ENCODE results near the gene ATF6B. TPM values are rescaled to one million over a fixed set of nuclear protein-coding genes. Genes with fewer than 3 reads are reported as not detected.

Gene ATF6B
- total and polyA plus RNA-seq, 5 donors from 2014 or later = 20.0 to 117 (median 25.9) TPM

GRCh38 chr6:32139590-32139989 lies 11.5 kb upstream of the ATF6B start:
- Mint-ChIP-seq H3K4me1 (peaks cover 0 to 4% (median 0%) of the 10 kb centered on the region in 4 donors), H3K36me3 (no peaks in the 10 kb centered on the region), H3K27ac (no peak overlapping the region), H3K4me3 (no peak overlapping the region), H3K9me3 (peaks cover 0 to 2% (median 0%) of the 10 kb centered on the region in 7 donors), H3K27me3 (peaks cover 31% of the 10 kb centered on the region)
- H3K27ac ChIP-seq (ENCODE audit: insufficient read depth, low read length, poor library complexity, severe bottlenecking) = no peak overlapping the region
- no peak overlapping the region for H3K4me3 ChIP-seq (ENCODE audit: low read depth, low read length)
- H3K36me3 ChIP-seq (ENCODE audit: control insufficient read depth, insufficient read depth, low read length) = no peaks in the 10 kb centered on the region
- ATAC-seq (ENCODE audit: low read depth in 2 of 2) (no peak), DNase-seq (no peak)
- H3K4me1 ChIP-seq (ENCODE audit: control insufficient read depth, insufficient read depth, low read length, poor library complexity, severe bottlenecking) = no peaks in the 10 kb centered on the region
- H3K9me3 ChIP-seq (ENCODE audit: control insufficient read depth in 2 of 2, low read length in 2 of 2) = no peaks in the 10 kb centered on the region
- no peaks in the 10 kb centered on the region for H3K27me3 ChIP-seq (ENCODE audit: control insufficient read depth, insufficient read depth, low read length)

GRCh38 chr6:32137454-32137853 lies 9.4 kb upstream of the ATF6B start:
- H3K9me3 ChIP-seq (ENCODE audit: control insufficient read depth in 2 of 2, low read length in 2 of 2) = no peaks in the 10 kb centered on the region
- no peak overlapping the region for H3K4me3 ChIP-seq (ENCODE audit: low read depth, low read length)
- no peak overlapping the region for H3K27ac Mint-ChIP-seq
- H3K27me3 Mint-ChIP-seq = peaks cover 31% of the 10 kb centered on the region
- peaks cover 0 to 4% (median 0%) of the 10 kb centered on the region in 4 donors for H3K4me1 Mint-ChIP-seq
- DNase-seq (no peak), ATAC-seq (ENCODE audit: low read depth in 2 of 2) (no peak)
- H3K9me3 Mint-ChIP-seq = peaks cover 0 to 2% (median 0%) of the 10 kb centered on the region in 7 donors
- no peaks in the 10 kb centered on the region for H3K4me1 ChIP-seq (ENCODE audit: control insufficient read depth, insufficient read depth, low read length, poor library complexity, severe bottlenecking)
- H3K36me3 ChIP-seq (ENCODE audit: control insufficient read depth, insufficient read depth, low read length) = no peaks in the 10 kb centered on the region
- H3K27ac ChIP-seq (ENCODE audit: insufficient read depth, low read length, poor library complexity, severe bottlenecking) = no peak overlapping the region
- H3K27me3 ChIP-seq (ENCODE audit: control insufficient read depth, insufficient read depth, low read length) = no peaks in the 10 kb centered on the region
- no peaks in the 10 kb centered on the region for H3K36me3 Mint-ChIP-seq
- peak overlapping the region in 1 of 4 donors; percentile 43 for H3K4me3 Mint-ChIP-seq

GRCh38 chr6:32133786-32134185 lies 5.7 kb upstream of the ATF6B start:
- DNase-seq = no peak
- peaks cover 26% of the 10 kb centered on the region for H3K27me3 Mint-ChIP-seq
- peaks cover 0 to 18% (median 12%) of the 10 kb centered on the region in 4 donors for H3K4me1 Mint-ChIP-seq
- no peak overlapping the region for H3K4me3 ChIP-seq (ENCODE audit: low read depth, low read length)
- H3K4me3 Mint-ChIP-seq = no peak overlapping the region
- no peak overlapping the region for H3K27ac Mint-ChIP-seq
- H3K27ac ChIP-seq (ENCODE audit: insufficient read depth, low read length, poor library complexity, severe bottlenecking) = no peak overlapping the region
- no peaks in the 10 kb centered on the region for H3K36me3 ChIP-seq (ENCODE audit: control insufficient read depth, insufficient read depth, low read length)
- peaks cover 0 to 3% (median 0%) of the 10 kb centered on the region in 7 donors for H3K9me3 Mint-ChIP-seq
- H3K36me3 Mint-ChIP-seq = no peaks in the 10 kb centered on the region
- peaks cover 12% of the 10 kb centered on the region for H3K4me1 ChIP-seq (ENCODE audit: control insufficient read depth, insufficient read depth, low read length, poor library complexity, severe bottlenecking)
- H3K9me3 ChIP-seq (ENCODE audit: control insufficient read depth in 2 of 2, low read length in 2 of 2) = no peaks in the 10 kb centered on the region
- no peak for ATAC-seq (ENCODE audit: low read depth in 2 of 2)
- no peaks in the 10 kb centered on the region for H3K27me3 ChIP-seq (ENCODE audit: control insufficient read depth, insufficient read depth, low read length)

DNA sequence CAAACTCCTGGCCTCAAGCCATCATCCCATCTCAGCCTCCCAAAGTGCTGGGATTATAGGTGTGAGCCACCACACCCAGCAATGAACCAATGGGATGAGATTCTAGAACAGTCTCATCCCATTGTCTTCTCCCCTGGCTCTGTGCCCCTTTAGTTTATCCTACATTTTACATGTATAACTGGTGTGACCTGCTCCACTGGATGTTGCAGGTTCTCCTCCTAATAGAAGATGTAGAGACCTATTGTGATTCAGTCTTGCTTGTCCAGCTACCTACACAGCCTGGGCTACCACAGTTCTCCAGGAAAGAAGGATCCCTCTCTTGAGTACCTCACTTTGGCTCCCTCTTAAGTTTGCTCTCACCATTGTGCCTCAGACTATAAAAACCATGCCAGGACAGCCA lies 4.1 kb upstream of the ATF6B start:
- Histone ChIP-seq H3K4me1 (ENCODE audit: control insufficient read depth, insufficient read depth, low read length, poor library complexity, severe bottlenecking) (peaks cover 24% of the 10 kb centered on the region), H3K36me3 (ENCODE audit: control insufficient read depth, insufficient read depth, low read length) (no peaks in the 10 kb centered on the region), H3K27me3 (ENCODE audit: control insufficient read depth, insufficient read depth, low read length) (no peaks in the 10 kb centered on the region), H3K4me3 (ENCODE audit: low read depth, low read length) (no peak overlapping the region), H3K27ac (ENCODE audit: insufficient read depth, low read length, poor library complexity, severe bottlenecking) (no peak overlapping the region), H3K9me3 (ENCODE audit: control insufficient read depth in 2 of 2, low read length in 2 of 2) (no peaks in the 10 kb centered on the region)
- H3K36me3 Mint-ChIP-seq = peaks cover 7% of the 10 kb centered on the region
- no peak for DNase-seq
- H3K27me3 Mint-ChIP-seq = peaks cover 20% of the 10 kb centered on the region
- peak overlapping the region in 2 of 4 donors; percentile 27 to 57 for H3K4me3 Mint-ChIP-seq
- ATAC-seq (ENCODE audit: low read depth in 2 of 2) = no peak
- H3K9me3 Mint-ChIP-seq = peaks cover 0 to 3% (median 0%) of the 10 kb centered on the region in 7 donors
- peaks cover 4 to 32% (median 23%) of the 10 kb centered on the region in 4 donors for H3K4me1 Mint-ChIP-seq
- H3K27ac Mint-ChIP-seq = no peak overlapping the region

GRCh38 chr6:32131439-32131948 lies 3.4 kb upstream of the ATF6B start:
- Mint-ChIP-seq H3K27me3 (peaks cover 15% of the 10 kb centered on the region), H3K27ac (no peak overlapping the region), H3K4me3 (peak overlapping the region in 2 of 4 donors; percentile 27 to 73), H3K9me3 (peaks cover 0 to 3% (median 0%) of the 10 kb centered on the region in 7 donors), H3K36me3 (peaks cover 13% of the 10 kb centered on the region), H3K4me1 (peaks cover 4 to 37% (median 29%) of the 10 kb centered on the region in 4 donors)
- DNase-seq = no peak
- Histone ChIP-seq H3K27ac (ENCODE audit: insufficient read depth, low read length, poor library complexity, severe bottlenecking) (no peak overlapping the region), H3K9me3 (ENCODE audit: control insufficient read depth in 2 of 2, low read length in 2 of 2) (no peaks in the 10 kb centered on the region), H3K4me3 (ENCODE audit: low read depth, low read length) (no peak overlapping the region), H3K27me3 (ENCODE audit: control insufficient read depth, insufficient read depth, low read length) (no peaks in the 10 kb centered on the region), H3K4me1 (ENCODE audit: control insufficient read depth, insufficient read depth, low read length, poor library complexity, severe bottlenecking) (peaks cover 29% of the 10 kb centered on the region), H3K36me3 (ENCODE audit: control insufficient read depth, insufficient read depth, low read length) (peaks cover 2% of the 10 kb centered on the region)
- no peak for ATAC-seq (ENCODE audit: low read depth in 2 of 2)

DNA sequence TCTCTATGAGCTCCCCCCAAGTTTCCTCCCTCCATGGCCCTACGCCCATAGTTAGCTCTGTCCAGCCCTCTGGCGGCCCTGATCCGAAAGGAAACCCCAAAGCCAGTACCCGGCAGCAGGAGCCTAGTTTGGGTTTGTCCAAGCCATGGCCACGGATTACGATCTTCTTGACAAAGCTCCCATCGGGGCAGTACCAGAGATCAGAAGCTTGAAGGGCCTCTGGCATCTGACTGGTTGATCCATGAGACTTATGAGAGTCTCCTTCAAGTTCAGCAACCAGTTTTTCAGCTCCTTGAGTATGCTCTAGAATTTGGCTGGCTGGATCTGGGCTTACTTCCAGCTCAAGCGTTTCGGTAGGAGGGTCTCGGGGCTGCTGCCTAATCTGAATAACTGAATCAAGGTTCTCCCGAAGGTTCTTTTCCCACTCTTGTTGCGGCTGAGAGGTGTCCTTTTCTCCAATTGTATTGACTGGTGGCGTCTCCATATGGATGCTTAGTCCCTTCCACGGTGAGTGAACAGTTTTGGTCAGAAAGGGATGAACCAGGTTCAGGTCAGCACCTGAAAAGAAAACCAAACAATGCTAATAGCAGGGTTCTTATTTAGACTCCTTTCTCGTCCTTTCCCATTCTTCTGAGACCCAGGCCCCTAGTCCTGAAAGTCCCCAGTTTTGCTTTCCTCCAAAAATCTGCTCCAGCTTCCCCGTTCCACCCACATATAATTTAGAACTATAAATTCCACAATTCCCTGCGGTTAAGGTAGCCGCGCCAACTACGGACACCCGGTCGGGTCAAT lies 1.4 kb upstream of the ATF6B start:
- H3K27ac Mint-ChIP-seq = peak overlapping the region in 2 of 3 donors; percentile 95 to 98
- Histone ChIP-seq H3K4me3 (ENCODE audit: low read depth, low read length) (peak overlapping the region; percentile 90), H3K27me3 (ENCODE audit: control insufficient read depth, insufficient read depth, low read length) (no peaks in the 10 kb centered on the region), H3K9me3 (ENCODE audit: control insufficient read depth in 2 of 2, low read length in 2 of 2) (no peaks in the 10 kb centered on the region), H3K4me1 (ENCODE audit: control insufficient read depth, insufficient read depth, low read length, poor library complexity, severe bottlenecking) (peaks cover 29% of the 10 kb centered on the region), H3K36me3 (ENCODE audit: control insufficient read depth, insufficient read depth, low read length) (peaks cover 17% of the 10 kb centered on the region), H3K27ac (ENCODE audit: insufficient read depth, low read length, poor library complexity, severe bottlenecking) (peak overlapping the region; percentile 87)
- ATAC-seq (ENCODE audit: low read depth in 2 of 2) (no peak), DNase-seq (no peak)
- H3K4me1 Mint-ChIP-seq = peaks cover 5 to 46% (median 32%) of the 10 kb centered on the region in 4 donors
- H3K36me3 Mint-ChIP-seq = peaks cover 22% of the 10 kb centered on the region
- peaks cover 15% of the 10 kb centered on the region for H3K27me3 Mint-ChIP-seq
- peaks cover 0 to 3% (median 0%) of the 10 kb centered on the region in 7 donors for H3K9me3 Mint-ChIP-seq
- H3K4me3 Mint-ChIP-seq = peak overlapping the region; percentile 89 to 100 (median 96)

GRCh38 chr6:32128751-32129296 lies 778 bp upstream of the ATF6B start:
- peak overlapping the region; percentile 89 to 100 (median 98) for H3K4me3 Mint-ChIP-seq
- H3K36me3 Mint-ChIP-seq = peaks cover 27% of the 10 kb centered on the region
- peaks cover 10 to 53% (median 37%) of the 10 kb centered on the region in 4 donors for H3K4me1 Mint-ChIP-seq
- H3K9me3 ChIP-seq (ENCODE audit: control insufficient read depth in 2 of 2, low read length in 2 of 2) = no peaks in the 10 kb centered on the region
- ATAC-seq (ENCODE audit: low read depth in 2 of 2) = no peak
- H3K4me3 ChIP-seq (ENCODE audit: low read depth, low read length) = peak overlapping the region; percentile 58
- peaks cover 24% of the 10 kb centered on the region for H3K36me3 ChIP-seq (ENCODE audit: control insufficient read depth, insufficient read depth, low read length)
- no peaks in the 10 kb centered on the region for H3K27me3 ChIP-seq (ENCODE audit: control insufficient read depth, insufficient read depth, low read length)
- peak overlapping the region in 2 of 3 donors; percentile 98 to 99 for H3K27ac Mint-ChIP-seq
- H3K27ac ChIP-seq (ENCODE audit: insufficient read depth, low read length, poor library complexity, severe bottlenecking) = peak overlapping the region; percentile 53
- peaks cover 0 to 3% (median 0%) of the 10 kb centered on the region in 7 donors for H3K9me3 Mint-ChIP-seq
- DNase-seq = no peak
- peaks cover 15% of the 10 kb centered on the region for H3K27me3 Mint-ChIP-seq
- H3K4me1 ChIP-seq (ENCODE audit: control insufficient read depth, insufficient read depth, low read length, poor library complexity, severe bottlenecking) = peaks cover 29% of the 10 kb centered on the region
